MG63 (cell line): ENCODE data around the gene MITF. TPM values are rescaled to one million over a fixed set of nuclear protein-coding genes. Genes with fewer than 3 reads are reported as not detected.

Source experiments
- DNase-seq: peaks from one replicate; pipeline ENCODE4 v3.0.0-alpha.2; 2020
- H3K27me3 ChIP-seq: fragments of 250-450 bp; sonication (Bioruptor Pico); 2 replicates; pipeline ENCODE4 v1.5.1; 2020; ENCODE audit warnings: mild to moderate bottlenecking, moderate library complexity
- H3K36me3 ChIP-seq: fragments of 250-450 bp; sonication (Bioruptor Pico); 2 replicates; pipeline ENCODE4 v1.5.1; 2020; ENCODE audit warnings: mild to moderate bottlenecking, moderate library complexity
- H3K4me3 ChIP-seq: fragments of 250-450 bp; sonication (Bioruptor Pico); 2 replicates; pipeline ENCODE4 v1.5.1; 2020; ENCODE audit warnings: mild to moderate bottlenecking, moderate library complexity
- H3K9me3 ChIP-seq: fragments of 250-450 bp; sonication (Bioruptor Pico); 2 replicates; pipeline ENCODE4 v1.5.1; 2020; ENCODE audit warnings: mild to moderate bottlenecking, moderate library complexity
- total RNA-seq: library from RNA; depleted of rRNA; stranded (reverse); fragments of >200 nt; shearing (Covaris generic); gene quantifications from 2 replicates; pipeline ENCODE4 v1.2.3, GENCODE V29; 2014; ENCODE audit warnings: low replicate concordance

The MITF gene
- total RNA-seq, 1 experiment from 2014 or later: 4.7 TPM

DNA sequence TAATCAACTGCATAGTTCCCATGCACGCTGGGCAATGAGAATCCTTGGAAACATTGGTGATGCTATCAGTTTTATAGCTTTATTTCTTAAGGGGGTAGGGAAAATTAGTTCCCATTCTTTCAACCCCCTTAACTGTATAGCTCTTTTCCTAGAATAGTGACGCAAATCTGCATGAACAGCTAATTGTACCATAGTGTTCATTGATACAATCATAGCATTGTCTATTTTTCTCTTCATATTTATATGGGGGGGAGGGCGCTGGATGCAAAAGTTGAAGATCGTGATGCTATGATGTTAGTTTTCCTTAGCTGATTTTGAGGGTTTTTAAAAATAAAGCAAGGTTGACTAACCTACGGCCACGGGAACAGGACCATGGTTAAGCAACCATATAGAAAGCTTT, 227.9 kb downstream of the MITF start:
- H3K27me3 ChIP-seq: no peaks in the 10 kb centered on the region
- H3K9me3 ChIP-seq: no peaks in the 10 kb centered on the region
- no peaks in the 10 kb centered on the region for H3K36me3 ChIP-seq
- H3K4me3 ChIP-seq: no peak overlapping the region
- no peak for DNase-seq

DNA sequence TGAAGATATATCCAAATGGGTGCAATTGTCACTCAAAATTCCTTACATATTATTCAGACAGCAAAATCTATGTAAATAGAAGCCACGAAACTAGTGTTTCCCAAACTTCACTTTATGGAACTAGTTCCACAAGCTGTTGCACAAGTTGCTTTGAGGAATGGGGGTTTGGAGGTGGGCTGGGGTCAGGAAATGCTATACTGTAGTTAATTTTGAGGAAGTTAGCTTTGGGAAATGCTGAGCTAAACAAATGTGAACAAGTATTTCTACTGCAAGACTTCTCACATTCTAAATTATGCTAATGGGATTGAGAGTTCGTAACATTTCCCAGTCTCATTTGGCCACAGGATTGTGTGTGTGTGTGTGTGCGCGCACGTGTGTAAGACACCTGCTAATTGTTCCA, 231.6 kb downstream of the MITF start:
- no peaks in the 10 kb centered on the region for H3K27me3 ChIP-seq

DNA sequence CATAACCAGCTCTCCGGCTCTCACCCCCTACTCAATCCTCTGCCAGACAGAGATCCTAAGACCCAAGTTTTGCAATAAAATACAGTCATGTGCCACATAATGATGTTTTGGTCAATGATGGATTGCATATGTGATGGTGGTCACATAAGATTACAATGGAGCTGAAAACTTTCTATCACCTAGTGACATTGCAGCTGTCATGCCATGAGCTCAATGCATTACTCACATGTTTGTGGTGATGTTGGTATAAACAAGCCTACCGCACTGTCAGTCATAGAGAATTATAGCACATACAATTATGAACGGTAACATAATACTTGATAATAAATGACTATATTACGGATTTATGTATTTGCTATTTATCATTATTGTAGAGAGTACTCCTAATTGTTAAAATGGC, 233.4 kb downstream of the MITF start:
- Histone ChIP-seq H3K27me3 (no peaks in the 10 kb centered on the region), H3K36me3 (no peaks in the 10 kb centered on the region), H3K4me3 (no peak overlapping the region), H3K9me3 (no peaks in the 10 kb centered on the region)
- DNase-seq: no peak

More for the DNA sequence above, 231.6 kb downstream of the MITF start:
- no peak for DNase-seq
- no peaks in the 10 kb centered on the region for H3K9me3 ChIP-seq
- H3K36me3 ChIP-seq: no peaks in the 10 kb centered on the region
- no peak overlapping the region for H3K4me3 ChIP-seq

DNA sequence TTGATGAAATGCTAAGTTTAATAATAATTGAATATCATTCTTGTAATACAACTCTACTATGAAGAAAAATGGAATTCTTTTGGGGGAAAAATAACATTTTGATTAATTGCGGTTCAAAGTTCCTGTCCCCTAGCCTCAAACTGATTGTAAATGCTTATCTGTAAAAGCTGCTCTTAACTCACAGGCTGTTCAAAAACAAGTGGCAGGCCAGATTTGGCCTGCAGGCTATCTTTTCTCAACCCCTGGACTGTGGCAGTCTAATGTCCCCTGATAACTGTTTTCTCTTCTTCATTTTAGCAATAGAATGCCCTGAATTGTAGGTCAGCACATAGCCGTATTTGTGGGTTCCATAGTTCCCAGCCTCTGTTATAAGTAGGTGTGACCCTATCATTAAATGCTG, 236.8 kb downstream of the MITF start:
- DNase-seq: no peak
- Histone ChIP-seq H3K4me3 (no peak overlapping the region), H3K27me3 (no peaks in the 10 kb centered on the region), H3K9me3 (no peaks in the 10 kb centered on the region), H3K36me3 (no peaks in the 10 kb centered on the region)

DNA sequence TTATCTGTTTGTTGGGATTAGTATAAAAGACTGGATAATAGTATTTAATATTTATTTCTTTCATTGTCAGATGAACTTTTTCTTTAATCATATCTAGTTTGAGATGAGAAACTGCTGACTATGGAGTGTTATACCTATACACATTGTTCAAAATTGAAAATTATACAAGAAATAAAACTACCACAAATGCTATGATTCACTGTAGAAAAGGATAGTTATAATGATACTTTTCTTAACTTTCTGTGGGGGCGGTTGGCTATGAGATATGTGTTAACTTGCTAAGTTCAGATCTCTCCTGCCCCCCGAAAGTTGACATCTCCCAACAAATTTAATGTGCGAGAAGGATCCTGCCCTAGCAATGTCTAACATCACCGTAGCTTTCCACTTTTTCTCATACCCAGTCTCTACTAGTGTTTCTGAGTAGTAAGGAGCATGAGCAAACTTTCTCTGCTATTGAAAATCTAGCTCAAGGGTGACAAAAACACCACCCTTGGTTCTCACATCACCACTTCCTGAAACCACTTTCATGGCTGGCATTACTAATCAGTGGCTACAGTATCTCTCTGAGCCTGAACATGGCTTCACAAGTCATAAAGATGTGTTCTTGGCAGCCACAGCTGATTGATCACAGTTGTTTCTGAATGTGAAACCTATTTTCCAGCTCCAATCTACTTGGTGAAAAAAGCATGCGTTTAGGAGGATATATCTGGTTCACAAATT, 244.4 kb downstream of the MITF start:
- Histone ChIP-seq H3K36me3 (no peaks in the 10 kb centered on the region), H3K4me3 (no peak overlapping the region), H3K27me3 (no peaks in the 10 kb centered on the region), H3K9me3 (no peaks in the 10 kb centered on the region)
- no peak for DNase-seq

DNA sequence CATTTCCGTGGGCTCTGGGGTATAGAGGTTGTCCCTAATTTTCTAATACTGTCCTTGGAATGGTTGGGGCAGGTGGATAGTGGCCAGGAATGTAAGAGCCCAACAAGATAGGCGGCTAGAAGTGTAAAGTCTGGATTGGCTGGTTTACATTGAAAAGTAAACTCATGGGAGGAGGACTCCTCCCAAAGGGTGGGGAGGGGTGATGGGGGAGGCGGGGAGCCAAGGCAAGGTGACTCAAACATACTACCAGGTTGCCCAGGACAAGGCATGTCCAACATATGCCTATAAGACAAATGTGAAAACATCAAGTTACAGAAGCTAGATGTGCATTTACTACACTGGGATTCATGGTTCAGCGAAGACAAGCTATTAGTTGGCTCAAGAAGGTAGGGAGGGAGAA, 246.0 kb downstream of the MITF start:
- no peak for DNase-seq
- no peaks in the 10 kb centered on the region for H3K27me3 ChIP-seq
- H3K4me3 ChIP-seq: no peak overlapping the region
- H3K36me3 ChIP-seq: no peaks in the 10 kb centered on the region
- H3K9me3 ChIP-seq: no peaks in the 10 kb centered on the region

DNA sequence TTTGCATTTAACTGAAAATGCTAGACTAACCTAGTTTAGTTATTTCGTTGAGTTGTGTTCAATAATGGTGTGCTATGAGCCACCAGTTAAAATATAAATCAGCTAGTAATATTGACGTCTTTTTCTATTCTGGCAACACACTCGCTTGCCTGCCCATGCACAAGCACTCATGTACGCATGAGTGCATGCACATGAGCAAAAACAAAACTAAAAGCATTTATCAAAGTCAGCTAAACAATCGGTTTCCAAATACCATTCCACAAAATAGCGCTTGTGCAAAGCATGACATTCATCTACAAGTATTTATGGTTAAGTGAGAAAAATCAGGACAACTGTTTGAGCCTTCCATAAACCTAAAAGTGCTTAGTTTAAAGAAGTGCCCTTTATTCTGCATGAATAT, 247.2 kb downstream of the MITF start:
- Histone ChIP-seq H3K4me3 (no peak overlapping the region), H3K27me3 (no peaks in the 10 kb centered on the region), H3K9me3 (no peaks in the 10 kb centered on the region), H3K36me3 (no peaks in the 10 kb centered on the region)
- DNase-seq: no peak

DNA sequence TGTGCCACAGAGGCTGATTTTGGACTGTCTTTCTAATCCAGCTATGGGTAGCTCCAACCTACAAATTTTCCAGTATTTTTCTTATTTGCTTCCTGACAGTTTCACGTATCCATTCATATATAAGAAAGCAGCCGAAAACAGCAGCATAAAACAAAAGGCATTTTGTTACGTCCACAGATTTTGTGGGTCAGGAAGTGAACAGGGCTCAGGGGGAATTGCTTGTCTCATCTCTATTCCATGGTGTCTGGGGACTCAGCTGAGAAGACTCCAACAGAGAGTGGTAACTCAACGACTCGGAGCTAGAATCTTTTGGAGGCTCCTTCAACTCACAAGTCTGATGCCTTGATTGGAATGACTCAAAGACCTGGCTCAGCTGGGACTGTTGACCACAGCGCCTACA, 248.6 kb downstream of the MITF start:
- H3K9me3 ChIP-seq: no peaks in the 10 kb centered on the region

DNA sequence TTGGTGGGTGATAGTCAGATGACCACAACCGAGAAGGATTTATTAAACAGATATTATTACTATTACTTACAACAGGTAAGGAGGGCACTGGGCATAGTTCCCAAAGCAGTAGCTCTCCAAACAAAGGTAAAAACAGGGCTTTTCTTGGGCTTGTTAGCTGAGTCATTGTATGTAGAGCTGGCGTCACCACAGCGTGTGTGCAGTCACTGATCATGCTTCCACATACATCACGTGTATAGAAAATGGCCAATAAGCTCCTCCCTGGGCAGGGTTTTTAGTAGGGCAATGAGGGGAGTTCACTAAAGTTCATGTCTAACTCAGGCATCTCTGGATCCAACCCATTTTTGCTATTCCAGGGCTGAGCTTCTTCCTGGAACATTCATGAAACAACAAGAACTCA, 254.5 kb downstream of the MITF start:
- Histone ChIP-seq H3K9me3 (no peaks in the 10 kb centered on the region), H3K4me3 (no peak overlapping the region), H3K27me3 (no peaks in the 10 kb centered on the region), H3K36me3 (no peaks in the 10 kb centered on the region)
- no peak for DNase-seq

More for the DNA sequence above, 248.6 kb downstream of the MITF start:
- Histone ChIP-seq H3K36me3 (no peaks in the 10 kb centered on the region), H3K27me3 (no peaks in the 10 kb centered on the region), H3K4me3 (no peak overlapping the region)
- DNase-seq: no peak

DNA sequence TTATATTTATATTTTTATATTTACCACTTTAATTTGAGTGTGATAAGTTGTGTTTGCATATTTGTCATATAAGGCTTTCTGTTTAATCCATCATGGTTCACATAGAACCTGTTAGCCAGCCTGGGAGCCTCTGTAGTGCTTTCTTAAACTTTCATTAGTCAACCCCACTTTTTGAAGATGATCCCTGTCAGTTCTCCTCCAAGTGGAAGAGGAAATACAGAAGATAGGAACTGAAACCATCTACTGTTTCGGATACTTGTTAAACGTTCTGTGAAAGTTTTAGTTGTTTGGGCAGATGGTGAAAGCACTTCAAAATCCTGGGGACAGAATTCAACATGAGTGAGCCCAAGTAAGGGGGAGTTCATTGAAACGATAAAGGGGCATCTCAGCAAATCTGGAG, 255.7 kb downstream of the MITF start:
- Histone ChIP-seq H3K27me3 (no peaks in the 10 kb centered on the region), H3K4me3 (no peak overlapping the region), H3K36me3 (no peaks in the 10 kb centered on the region), H3K9me3 (no peaks in the 10 kb centered on the region)
- DNase-seq: no peak

DNA sequence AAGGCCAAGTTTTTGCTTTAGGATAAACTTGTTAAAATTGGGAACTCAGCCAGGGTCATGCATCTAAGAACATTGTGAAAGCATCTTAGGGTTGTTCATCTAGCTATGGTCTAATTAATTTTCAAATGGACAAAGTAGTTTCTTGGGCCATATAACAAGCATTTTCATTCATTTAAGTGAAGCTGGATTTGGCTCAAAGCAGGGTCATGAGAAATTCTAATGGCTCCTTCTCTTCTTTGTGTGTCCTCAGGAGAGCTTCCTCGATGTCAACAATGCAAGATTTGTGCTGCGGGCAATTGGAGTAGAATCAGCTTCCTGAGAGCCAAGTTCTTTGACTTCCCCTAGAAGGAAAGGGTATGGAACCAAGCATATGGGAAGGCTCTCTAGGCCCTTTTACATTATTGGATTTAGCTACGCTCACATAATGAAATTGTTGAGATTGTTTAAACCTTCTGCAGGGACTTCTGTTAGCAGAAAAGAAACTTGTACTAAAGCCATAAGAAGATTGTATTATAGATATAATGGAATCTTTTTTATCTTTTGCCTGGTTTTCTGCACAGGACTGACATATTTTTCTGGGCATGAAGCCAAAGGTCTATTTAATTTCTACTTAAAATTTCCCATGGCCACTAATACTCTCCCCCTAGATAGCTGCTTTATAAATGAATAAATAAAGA, 258.5 kb downstream of the MITF start:
- DNase-seq: no peak
- Histone ChIP-seq H3K9me3 (no peaks in the 10 kb centered on the region), H3K36me3 (no peaks in the 10 kb centered on the region), H3K27me3 (no peaks in the 10 kb centered on the region), H3K4me3 (no peak overlapping the region)

DNA sequence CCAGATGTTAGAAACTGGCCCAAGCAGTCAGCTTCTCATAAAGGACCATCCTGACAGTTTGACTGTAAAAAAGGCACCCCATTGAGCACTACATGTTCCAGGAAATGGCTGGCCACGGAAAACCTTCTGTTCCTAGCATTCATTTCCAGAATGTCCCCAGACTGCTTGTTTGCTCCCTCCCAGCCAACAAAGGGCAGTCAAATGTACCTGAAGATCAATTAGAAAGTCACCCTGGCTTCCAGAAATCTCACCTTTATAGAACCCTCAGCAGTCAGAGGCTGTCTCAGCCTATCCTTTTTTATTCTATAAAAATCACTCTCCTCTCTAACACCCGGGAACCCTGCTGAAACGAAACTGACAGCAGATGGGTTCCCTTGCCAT, 259.5 kb downstream of the MITF start:
- H3K27me3 ChIP-seq: no peaks in the 10 kb centered on the region
- H3K9me3 ChIP-seq: peaks cover 3% of the 10 kb centered on the region
- H3K4me3 ChIP-seq: peak overlapping the region; percentile 31
- DNase-seq: no peak
- no peaks in the 10 kb centered on the region for H3K36me3 ChIP-seq

DNA sequence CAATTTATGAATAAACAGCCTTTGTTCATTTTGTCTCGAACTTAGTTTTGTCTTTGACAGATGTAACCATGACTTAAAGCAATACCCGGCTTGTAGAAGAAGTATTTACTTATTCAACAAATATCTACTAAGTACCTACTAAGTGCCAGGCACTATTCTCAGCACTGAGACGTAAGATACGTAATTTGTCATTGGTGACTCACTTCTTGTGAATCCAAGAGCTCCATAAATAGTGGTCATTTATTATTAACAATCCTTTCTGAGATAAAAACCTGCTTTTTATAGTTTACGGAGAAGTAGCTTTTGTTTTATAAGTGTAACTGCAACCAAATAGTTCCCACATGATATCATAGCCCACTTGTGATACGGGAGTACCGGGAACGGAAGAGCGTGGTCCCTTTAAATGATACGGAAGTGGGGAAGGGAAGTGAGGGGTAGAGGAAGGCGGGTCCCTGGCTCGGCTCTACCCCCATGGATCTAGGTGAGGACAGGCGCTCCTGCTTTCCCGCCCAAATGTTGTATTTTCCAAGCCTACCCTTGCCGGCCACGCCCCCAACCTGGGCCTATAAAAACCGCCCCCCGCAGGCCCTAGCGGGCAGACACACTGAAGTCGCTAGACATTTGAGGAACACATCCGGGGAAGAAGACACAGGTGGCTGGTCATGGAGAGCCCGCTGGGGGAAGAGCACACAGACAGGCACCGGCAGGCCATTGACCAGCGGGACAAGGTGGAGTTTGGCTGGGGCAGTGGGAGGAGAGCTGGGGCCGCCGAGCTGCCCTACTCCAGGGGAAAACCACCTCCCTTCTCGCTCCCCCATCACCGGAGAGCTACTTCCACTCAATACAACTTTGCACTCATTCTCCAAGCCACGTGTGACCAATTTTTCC, 260.1 kb downstream of the MITF start, which contains the start of gene SAMMSON:
Gene SAMMSON (plus strand): TSS at position 594 of the 888 bp plus-strand sequence.
- Histone ChIP-seq H3K4me3 (peak within 1 kb of the TSS; percentile 31), H3K36me3 (no peaks in the 10 kb centered on the region), H3K9me3 (peaks cover 3% of the 10 kb centered on the region), H3K27me3 (no peaks in the 10 kb centered on the region)
- DNase-seq: no peak

DNA sequence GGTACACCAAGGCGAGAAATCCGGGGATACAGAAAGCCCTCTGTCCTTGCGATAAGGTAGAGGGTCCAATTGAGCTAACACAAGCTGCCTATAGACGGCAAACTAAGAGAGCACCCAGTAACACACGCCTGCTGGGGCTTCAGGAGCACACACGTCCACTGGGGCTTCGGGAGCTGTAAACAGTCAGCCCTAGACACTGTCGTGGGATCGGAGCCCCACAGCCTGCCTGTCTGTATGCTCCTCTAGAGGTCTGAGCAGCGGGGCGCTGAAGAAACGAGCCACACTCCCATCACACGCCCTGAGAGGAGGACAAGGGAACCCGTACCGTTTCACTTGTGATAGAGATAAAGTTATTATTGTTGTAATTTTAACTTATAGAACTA, 260.8 kb downstream of the MITF start:
- no peaks in the 10 kb centered on the region for H3K27me3 ChIP-seq
- H3K4me3 ChIP-seq: no peak overlapping the region
- H3K36me3 ChIP-seq: no peaks in the 10 kb centered on the region
- DNase-seq: no peak
- H3K9me3 ChIP-seq: peaks cover 3% of the 10 kb centered on the region

DNA sequence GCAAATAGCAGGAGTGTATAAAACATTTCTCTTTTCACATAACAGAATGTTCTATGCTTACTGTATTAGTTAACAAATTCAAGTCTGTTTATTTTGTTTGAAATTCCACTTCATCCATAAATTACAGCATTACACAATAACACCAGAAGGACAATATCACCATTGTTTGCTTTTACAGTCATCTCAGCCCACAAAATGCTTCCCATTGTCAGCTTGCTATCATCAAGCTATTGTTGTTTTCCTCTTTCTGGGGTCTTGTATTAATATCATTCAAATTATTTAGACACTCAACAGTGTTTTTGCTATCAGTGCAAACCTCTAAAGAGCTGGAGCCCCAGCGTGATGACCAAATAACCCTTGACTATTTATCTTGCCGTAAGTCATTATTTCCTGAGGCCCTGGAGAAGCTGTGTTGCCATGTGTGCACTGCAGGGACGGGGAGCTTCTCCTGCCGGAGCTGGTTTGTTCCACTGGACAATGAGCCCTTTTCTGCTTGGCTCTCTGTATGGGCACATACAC, 261.4 kb downstream of the MITF start:
- H3K27me3 ChIP-seq: no peaks in the 10 kb centered on the region
- no peak overlapping the region for H3K4me3 ChIP-seq
- H3K36me3 ChIP-seq: no peaks in the 10 kb centered on the region
- no peak for DNase-seq
- H3K9me3 ChIP-seq: peaks cover 3% of the 10 kb centered on the region

DNA sequence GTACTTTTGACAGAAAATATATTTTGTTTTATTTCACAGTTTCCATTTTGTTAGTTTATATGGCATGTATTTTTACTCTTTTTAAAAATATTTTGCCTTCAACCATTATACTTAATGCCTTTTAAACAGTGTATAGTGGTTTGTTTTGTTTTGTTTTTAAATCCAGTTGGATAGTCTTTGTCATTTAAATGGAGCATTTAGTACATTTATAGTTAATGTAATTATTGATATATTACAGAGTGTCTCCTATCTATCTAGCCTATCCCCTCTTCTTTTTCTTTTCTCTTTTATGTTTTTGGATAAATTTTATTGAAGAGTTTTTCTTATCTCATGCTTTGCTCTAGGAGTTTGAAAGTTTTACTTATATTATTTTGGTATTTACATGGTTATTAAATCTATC, 263.9 kb downstream of the MITF start:
- DNase-seq: no peak
- Histone ChIP-seq H3K27me3 (no peaks in the 10 kb centered on the region), H3K36me3 (no peaks in the 10 kb centered on the region)

DNA sequence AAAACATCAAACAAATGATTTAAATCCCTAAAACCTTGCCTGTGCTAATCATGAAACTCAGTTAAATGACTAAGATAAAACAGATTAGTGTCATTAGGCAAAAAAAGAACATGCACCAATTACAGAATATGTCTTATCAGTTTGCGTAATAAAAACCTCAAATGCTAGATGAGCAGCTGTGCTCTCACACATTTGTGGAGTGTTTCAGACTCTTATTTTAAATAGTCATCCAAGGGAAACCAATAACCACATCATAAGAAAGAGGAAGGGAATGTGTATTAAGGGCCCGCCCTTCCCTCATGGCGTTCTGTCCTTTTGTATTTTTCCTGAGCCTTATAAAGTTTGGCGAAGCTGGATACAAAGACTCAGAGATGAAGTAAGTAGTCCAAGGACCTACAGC, 266.8 kb downstream of the MITF start:
- H3K27me3 ChIP-seq: no peaks in the 10 kb centered on the region
- no peaks in the 10 kb centered on the region for H3K36me3 ChIP-seq
- DNase-seq: no peak
- H3K4me3 ChIP-seq: no peak overlapping the region
- H3K9me3 ChIP-seq: peaks cover 3% of the 10 kb centered on the region

More for the DNA sequence above, 263.9 kb downstream of the MITF start:
- Histone ChIP-seq H3K4me3 (no peak overlapping the region), H3K9me3 (peaks cover 3% of the 10 kb centered on the region)
